COR-L47 (cell line): ENCODE measurements around the gene KNG1.
"Not testable (repeated sequence)": the region's sequence is repeated elsewhere in the genome, so short reads cannot be mapped to it uniquely, and the experiment has no call there.

Experiments used
- DNase-seq: peaks from one replicate; lab custom pipeline; 2025; lab: John Stamatoyannopoulos, UW

KNG1 gene

GRCh38 chr3:186717039-186717457 lies at the start of gene KNG1:
Gene KNG1 (plus strand): TSS chr3:186717359. CDS start chr3:186717543, 184 bp downstream.
- no peak for DNase-seq

GRCh38 chr3:186668426-186668825 lies 48.7 kb upstream of the KNG1 start:
- DNase-seq: no peak

GRCh38 chr3:186669378-186670084 lies 47.6 kb upstream of the KNG1 start:
- DNase-seq: no peak

GRCh38 chr3:186670155-186670554 lies 47.0 kb upstream of the KNG1 start:
- no peak for DNase-seq

- DNase-seq: no peak
Observed at GRCh38 chr3:186671051-186671450, 46.1 kb upstream of the KNG1 start.

- no peak for DNase-seq
Observed at GRCh38 chr3:186678604-186679003, 38.6 kb upstream of the KNG1 start.

- DNase-seq: no peak
Observed at GRCh38 chr3:186679151-186679550, 38.0 kb upstream of the KNG1 start.

- no peak for DNase-seq
Observed at GRCh38 chr3:186680869-186681268, 36.3 kb upstream of the KNG1 start.

GRCh38 chr3:186682812-186683211 lies 34.3 kb upstream of the KNG1 start:
- DNase-seq: no peak

- DNase-seq: no peak
Observed at GRCh38 chr3:186683979-186684378, 33.2 kb upstream of the KNG1 start.

- DNase-seq: not testable (repeated sequence)
Observed at GRCh38 chr3:186686475-186686874, 30.7 kb upstream of the KNG1 start.

- DNase-seq: no peak
Observed at GRCh38 chr3:186687120-186687651, 30.0 kb upstream of the KNG1 start.

- DNase-seq: not testable (repeated sequence)
Observed at GRCh38 chr3:186690304-186690703, 26.9 kb upstream of the KNG1 start.

- no peak for DNase-seq
Observed at GRCh38 chr3:186691676-186692075, 25.5 kb upstream of the KNG1 start.

- DNase-seq: no peak
Observed at GRCh38 chr3:186693843-186694242, 23.3 kb upstream of the KNG1 start.

GRCh38 chr3:186694288-186695032 lies 22.7 kb upstream of the KNG1 start:
- no peak for DNase-seq

GRCh38 chr3:186696522-186696921 lies 20.6 kb upstream of the KNG1 start:
- DNase-seq: no peak

- DNase-seq: no peak
Observed at GRCh38 chr3:186697510-186697909, 19.6 kb upstream of the KNG1 start.

GRCh38 chr3:186700267-186700666 lies 16.9 kb upstream of the KNG1 start:
- DNase-seq: no peak

- DNase-seq: not testable (repeated sequence)
Observed at GRCh38 chr3:186702451-186702850, 14.7 kb upstream of the KNG1 start.

- no peak for DNase-seq
Observed at GRCh38 chr3:186705882-186706780, 11.0 kb upstream of the KNG1 start.
